ENCODE results near the gene C2orf92.
"Not testable (repeated sequence)": the region's sequence is repeated elsewhere in the genome, so short reads cannot be mapped to it uniquely, and the experiment has no call there.

Gene C2orf92

DNA sequence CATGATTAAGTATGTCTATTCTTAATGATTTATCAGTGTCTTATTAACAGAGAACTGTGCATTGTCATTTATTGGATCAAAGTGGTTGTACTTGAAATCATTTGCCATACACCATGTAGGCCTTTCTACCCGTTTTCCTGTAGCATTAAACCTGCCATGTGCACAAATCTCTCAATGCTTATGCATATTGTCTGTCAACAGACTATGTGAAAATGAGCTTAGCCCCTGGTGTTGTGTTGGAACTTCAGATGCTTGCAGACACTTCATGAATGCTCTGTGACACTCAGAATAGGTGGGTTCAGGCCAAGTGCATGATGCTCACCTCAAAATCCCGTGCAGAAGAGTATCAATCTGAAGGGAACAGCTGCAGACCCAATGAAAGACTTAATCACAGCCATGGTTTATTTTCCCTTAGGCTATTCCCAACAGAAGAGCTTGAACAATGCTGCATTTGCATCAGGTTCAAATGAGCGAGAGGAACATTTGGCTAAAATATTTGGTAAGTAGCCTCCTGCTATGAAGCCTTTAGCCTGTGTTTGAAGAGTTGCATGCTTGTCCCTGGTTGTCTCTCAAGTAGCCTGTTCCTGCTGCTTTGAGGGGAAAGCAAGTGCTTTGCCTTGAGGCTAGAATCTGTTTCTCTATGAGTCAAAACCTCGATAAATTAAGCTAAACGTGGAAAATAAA, 6.1 kb downstream of the C2orf92 start:
- TF ChIP-seq, protein P1, sequence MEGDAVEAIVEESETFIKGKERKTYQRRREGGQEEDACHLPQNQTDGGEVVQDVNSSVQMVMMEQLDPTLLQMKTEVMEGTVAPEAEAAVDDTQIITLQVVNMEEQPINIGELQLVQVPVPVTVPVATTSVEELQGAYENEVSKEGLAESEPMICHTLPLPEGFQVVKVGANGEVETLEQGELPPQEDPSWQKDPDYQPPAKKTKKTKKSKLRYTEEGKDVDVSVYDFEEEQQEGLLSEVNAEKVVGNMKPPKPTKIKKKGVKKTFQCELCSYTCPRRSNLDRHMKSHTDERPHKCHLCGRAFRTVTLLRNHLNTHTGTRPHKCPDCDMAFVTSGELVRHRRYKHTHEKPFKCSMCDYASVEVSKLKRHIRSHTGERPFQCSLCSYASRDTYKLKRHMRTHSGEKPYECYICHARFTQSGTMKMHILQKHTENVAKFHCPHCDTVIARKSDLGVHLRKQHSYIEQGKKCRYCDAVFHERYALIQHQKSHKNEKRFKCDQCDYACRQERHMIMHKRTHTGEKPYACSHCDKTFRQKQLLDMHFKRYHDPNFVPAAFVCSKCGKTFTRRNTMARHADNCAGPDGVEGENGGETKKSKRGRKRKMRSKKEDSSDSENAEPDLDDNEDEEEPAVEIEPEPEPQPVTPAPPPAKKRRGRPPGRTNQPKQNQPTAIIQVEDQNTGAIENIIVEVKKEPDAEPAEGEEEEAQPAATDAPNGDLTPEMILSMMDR (IDR thresholded peaks at IDR 0.05; ENCODE audit: control insufficient read depth, insufficient read depth, low read depth, low read length, missing control alignments): no peak
- no peak for DNase-seq (ENCODE audit: low read depth)
- H3K4me3 ChIP-seq (ENCODE audit: control insufficient read depth, low read depth, low read length): no peak overlapping the region

DNA sequence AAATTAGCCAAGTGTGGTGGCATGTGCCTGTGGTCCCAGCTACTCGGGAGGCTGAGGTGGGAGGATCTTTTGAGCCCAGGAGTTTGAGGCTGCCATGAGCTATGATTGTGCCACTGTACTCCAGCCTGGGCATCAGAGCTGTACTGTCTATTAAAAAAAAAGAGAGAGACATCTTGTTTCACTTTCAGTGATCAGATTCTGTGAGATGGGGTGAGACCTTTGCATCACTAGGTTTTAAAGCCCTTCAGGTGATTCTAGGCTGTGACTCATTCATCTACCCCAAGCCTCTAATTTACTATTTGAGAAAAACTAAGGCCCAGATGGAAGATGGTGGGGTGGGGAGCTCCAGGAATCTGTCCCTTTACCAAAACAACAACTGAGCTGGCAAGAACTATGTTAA, 7.1 kb downstream of the C2orf92 start:
- no peak overlapping the region for H3K4me3 ChIP-seq (ENCODE audit: control insufficient read depth, low read depth, low read length)
- TF ChIP-seq, protein P1 (IDR thresholded peaks at IDR 0.05; ENCODE audit: control insufficient read depth, insufficient read depth, low read depth, low read length, missing control alignments): no peak
- DNase-seq (ENCODE audit: low read depth): no peak

DNA sequence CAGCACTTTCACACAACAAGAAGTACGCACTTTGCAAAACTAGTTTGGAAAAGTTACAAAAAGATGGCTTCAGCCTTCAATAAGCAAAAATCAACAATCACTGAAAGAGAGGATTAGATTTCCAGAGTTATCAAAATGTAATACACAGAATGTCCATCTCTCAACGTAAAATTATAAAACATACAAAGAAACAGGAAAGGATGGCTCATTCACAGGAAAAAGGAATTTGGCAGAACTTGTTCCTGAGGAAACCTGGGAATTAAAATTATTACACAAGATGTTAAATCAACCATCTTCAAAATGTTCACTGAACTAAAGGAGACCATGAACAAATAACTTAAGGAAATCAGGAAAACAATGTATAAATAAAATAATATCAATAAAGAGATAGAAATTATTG, 8.0 kb downstream of the C2orf92 start:
- H3K4me3 ChIP-seq (ENCODE audit: control insufficient read depth, low read depth, low read length): no peak overlapping the region
- DNase-seq (ENCODE audit: low read depth): no peak
- TF ChIP-seq, protein P1 (IDR thresholded peaks at IDR 0.05; ENCODE audit: control insufficient read depth, insufficient read depth, low read depth, low read length, missing control alignments): no peak

DNA sequence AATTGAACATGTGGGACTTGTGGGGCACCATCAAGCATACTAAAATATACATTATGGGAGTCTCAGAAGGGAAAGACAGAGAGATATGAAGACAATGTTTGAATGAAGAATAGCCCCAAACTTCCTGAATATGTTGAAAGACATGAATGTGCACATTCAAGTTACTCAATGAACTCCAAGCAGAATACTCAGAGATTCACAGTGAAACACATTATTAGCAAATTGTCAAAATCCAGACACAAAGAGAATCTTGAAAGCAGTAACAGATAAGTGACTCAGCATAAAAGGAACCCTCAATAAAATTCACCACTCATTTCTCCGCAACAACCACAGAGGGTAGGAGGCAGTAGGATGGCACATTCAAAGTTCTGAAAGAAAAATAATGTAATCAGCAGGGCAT, 8.8 kb downstream of the C2orf92 start:
- DNase-seq (ENCODE audit: low read depth): no peak
- H3K4me3 ChIP-seq (ENCODE audit: control insufficient read depth, low read depth, low read length): no peak overlapping the region
- TF ChIP-seq, protein P1 (IDR thresholded peaks at IDR 0.05; ENCODE audit: control insufficient read depth, insufficient read depth, low read depth, low read length, missing control alignments): no peak

DNA sequence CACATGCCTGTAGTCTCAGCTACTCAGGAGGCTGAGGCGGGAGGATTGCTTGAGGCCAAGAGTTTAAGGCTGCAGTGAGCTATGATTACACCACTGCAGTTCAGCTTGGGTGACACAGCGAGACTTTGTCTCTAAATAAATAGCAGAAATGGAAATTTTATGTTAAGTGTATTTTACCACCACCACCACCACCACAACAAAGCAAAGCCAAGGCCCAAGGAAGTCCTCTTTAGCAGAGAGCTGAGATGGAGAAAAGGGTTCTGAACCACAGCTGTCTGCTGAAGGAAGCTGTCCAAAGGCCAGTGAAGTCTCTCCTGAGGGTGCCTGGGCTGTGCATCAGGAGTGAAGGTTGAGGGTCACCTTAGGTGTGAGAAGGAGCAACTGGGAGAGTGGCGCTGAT, 17.7 kb downstream of the C2orf92 start:
- H3K4me3 ChIP-seq (ENCODE audit: control insufficient read depth, low read depth, low read length); DNase-seq (ENCODE audit: low read depth): not testable (repeated sequence)

DNA sequence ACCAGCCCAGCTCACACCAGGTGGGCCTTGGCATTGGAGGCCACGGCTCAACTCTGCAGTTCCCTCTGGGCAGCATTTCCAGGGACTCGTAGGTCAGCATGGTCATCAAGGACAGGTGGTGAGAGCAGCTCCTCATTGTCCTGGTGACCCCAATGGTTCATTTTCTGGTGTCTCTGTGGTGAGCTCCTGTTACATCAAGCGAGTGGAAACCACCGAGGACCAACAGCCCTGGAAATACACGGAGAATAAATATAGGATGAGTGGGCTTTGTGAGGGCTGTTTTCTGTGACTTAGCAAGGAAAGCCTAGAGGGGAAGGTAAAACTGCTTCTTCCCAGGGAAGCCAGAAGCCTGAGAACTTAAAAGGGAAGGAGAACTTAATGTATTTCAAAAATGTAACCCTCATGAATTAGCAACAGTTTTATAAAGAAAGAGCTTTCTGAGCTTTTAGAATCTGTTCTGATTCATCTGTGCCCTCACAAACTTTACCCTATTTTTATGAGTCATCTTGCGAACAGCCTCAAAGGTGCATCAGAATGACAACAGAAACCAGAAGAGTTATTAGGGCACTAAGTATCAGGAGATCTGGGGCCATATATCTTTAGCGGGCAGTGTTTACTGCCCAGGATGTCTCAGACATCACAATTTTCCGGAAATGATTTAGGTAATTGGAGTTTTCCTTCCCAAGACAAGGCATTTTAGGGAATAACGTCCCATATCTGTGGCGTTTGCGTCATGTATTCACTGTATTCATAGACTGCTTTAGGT, 18.7 kb downstream of the C2orf92 start:
- TF ChIP-seq, protein P1 (IDR thresholded peaks at IDR 0.05; ENCODE audit: control insufficient read depth, insufficient read depth, low read depth, low read length, missing control alignments): no peak
- no peak overlapping the region for H3K4me3 ChIP-seq (ENCODE audit: control insufficient read depth, low read depth, low read length)
- DNase-seq (ENCODE audit: low read depth): no peak

DNA sequence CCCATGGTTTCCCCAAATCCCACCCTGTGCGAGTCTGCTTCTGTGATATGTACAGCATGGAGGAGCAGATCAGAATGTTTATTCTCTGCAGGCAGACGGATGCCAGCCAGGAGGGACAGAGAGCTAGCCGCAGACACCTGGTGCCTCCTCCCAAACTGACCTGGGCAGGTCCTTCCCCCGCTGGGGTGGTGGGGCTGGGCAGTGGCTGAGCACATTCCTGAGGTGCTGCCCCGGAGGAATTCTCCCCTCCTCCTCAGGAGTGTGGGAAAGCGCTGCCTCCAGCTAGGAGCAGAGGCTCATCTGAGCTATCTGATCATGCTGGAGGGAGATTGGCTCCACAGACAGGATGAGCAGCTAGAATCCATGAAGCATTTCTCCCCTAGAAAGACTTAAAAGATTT, 21.7 kb downstream of the C2orf92 start:
- H3K4me3 ChIP-seq (ENCODE audit: control insufficient read depth, low read depth, low read length): no peak overlapping the region
- no peak for DNase-seq (ENCODE audit: low read depth)
- TF ChIP-seq, protein P1 (IDR thresholded peaks at IDR 0.05; ENCODE audit: control insufficient read depth, insufficient read depth, low read depth, low read length, missing control alignments): no peak
